B cell (primary cell): ENCODE measurements around the gene GCNA.

ENCODE experiments used
- CTCF ChIP-seq: fragments of 200-600 bp; IDR thresholded peaks from one replicate; pipeline ENCODE4 v1.8.0; 2022; ENCODE audit warnings: antibody characterized with exemption, mild to moderate bottlenecking
- EZH2 ChIP-seq: IDR thresholded peaks from 2 replicates; pipeline ENCODE4 v1.6.1; 2012; ENCODE audit warnings: borderline replicate concordance, low read depth, mild to moderate bottlenecking, moderate library complexity, low read length; ENCODE audit not compliant: insufficient read depth, poor library complexity, severe bottlenecking

- TF ChIP-seq CTCF = no peak
- TF ChIP-seq EZH2 = no peak
Measured at GRCh38 chrX:71616672-71617529, 38.7 kb downstream of the GCNA start.
